GM18507 (cell line): ENCODE data around the gene GLIPR1.
"Not testable (repeated sequence)": the region's sequence is repeated elsewhere in the genome, so short reads cannot be mapped to it uniquely, and the experiment has no call there.

Source experiments
- DNase-seq: peaks from one replicate; pipeline ENCODE4 v3.0.0; 2011; ENCODE audit warnings: low read depth; ENCODE audit not compliant: insufficient read length; ENCODE audit errors: extremely low spot score
- FAIRE-seq: peaks from 2 replicates; lab custom pipeline; 2011; peaks lifted over from hg19 to GRCh38; lab: Jason Lieb, UNC

The GLIPR1 gene

GRCh38 chr12:75471902-75472890 is 8.4 kb upstream of the GLIPR1 start:
- DNase-seq: no peak

DNA sequence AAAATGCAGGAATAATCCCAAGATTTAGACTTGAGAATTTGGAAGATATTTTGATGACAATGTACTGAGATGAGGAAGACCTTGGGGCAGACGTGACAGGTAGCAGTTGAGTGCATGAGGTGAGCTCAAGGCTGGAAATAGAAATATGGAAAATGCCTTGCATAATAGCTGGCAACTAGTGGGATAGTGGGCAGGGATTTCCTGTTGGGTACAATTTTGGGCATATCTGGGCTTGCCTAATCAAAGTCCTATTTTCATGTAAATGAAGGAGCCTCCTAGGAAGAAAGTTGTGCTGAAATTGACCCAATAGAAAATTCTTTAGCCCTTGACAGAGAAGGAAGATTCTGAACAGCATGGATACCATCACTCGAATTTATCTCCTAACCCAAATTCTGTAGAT is 6.4 kb upstream of the GLIPR1 start:
- no peak for FAIRE-seq
- no peak for DNase-seq

More at GRCh38 chr12:75471902-75472890, 8.4 kb upstream of the GLIPR1 start:
- FAIRE-seq: peak; percentile 47

GRCh38 chr12:75476071-75476470 is 4.5 kb upstream of the GLIPR1 start:
- FAIRE-seq (no peak), DNase-seq (no peak)

DNA sequence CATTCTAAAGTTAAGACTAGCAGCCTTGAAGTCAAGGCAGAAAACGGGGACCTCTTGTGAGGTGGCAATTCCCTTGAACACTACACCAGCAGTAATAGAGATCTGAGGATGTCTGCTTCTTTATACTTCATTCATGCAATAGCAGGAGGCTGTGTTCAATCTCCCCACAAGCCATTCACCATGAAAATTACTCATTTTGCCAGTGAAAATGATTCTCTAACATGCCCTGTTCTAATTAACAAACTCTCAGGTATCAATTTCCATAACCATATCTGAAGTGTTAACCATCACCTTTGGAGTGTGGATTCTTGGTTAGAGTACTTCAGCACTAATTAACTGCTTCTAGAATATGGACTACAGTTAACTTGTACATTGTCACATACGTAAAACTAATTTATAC is 3.4 kb upstream of the GLIPR1 start:
- peak; percentile 59 for FAIRE-seq
- DNase-seq: no peak

- FAIRE-seq: peak; percentile 21
Measured at GRCh38 chr12:75478116-75478794, 2.3 kb upstream of the GLIPR1 start.

DNA sequence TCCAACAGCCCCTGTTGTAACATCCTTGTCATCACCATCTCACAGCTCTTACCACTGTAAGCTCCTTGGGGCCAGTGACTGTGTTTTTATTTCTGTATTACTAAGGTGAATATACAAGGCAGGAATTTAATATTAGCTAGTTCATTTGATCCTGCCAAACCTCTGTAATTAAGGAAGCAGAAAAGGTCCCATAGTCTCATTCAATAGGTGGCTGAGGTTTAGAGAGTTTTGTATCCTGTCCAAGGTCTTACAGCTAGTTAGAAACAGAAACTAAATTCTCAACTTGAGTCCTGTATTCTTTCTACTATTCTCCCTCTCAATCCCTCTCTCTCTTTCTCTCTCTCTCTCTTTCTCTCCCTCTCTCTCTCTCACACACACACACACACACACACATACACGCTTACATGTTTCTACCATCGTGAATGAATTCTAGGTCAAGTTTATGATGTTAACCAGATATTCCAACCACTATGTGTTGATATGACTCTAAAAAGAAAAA is 543 bp upstream of the GLIPR1 start:
- FAIRE-seq (no peak), DNase-seq (no peak)

More at GRCh38 chr12:75478116-75478794, 2.3 kb upstream of the GLIPR1 start:
- DNase-seq: no peak

GRCh38 chr12:75481013-75481705 is 604 bp downstream of the GLIPR1 start:
- FAIRE-seq (no peak), DNase-seq (no peak)

DNA sequence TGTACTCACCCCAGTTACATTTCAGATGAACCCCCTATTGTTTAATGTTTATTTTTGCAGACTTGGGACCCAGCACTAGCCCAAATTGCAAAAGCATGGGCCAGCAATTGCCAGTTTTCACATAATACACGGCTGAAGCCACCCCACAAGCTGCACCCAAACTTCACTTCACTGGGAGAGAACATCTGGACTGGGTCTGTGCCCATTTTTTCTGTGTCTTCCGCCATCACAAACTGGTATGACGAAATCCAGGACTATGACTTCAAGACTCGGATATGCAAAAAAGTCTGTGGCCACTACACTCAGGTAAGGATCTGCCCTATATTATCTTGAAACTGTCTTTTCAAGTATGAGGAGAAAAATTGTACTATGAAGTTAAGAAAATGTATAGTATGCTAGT is 1.2 kb downstream of the GLIPR1 start:
- FAIRE-seq: peak; percentile 39
- DNase-seq: no peak

GRCh38 chr12:75482646-75483045 is 2.1 kb downstream of the GLIPR1 start:
- peak; percentile 75 for FAIRE-seq
- no peak for DNase-seq

- no peak for DNase-seq
Measured at GRCh38 chr12:75483431-75483830, 2.9 kb downstream of the GLIPR1 start.

GRCh38 chr12:75484450-75484849 is 3.9 kb downstream of the GLIPR1 start:
- FAIRE-seq, DNase-seq: not testable (repeated sequence)

More at GRCh38 chr12:75483431-75483830, 2.9 kb downstream of the GLIPR1 start:
- no peak for FAIRE-seq

- FAIRE-seq: no peak
- DNase-seq: no peak
Measured at GRCh38 chr12:75487308-75487707, 6.8 kb downstream of the GLIPR1 start.

DNA sequence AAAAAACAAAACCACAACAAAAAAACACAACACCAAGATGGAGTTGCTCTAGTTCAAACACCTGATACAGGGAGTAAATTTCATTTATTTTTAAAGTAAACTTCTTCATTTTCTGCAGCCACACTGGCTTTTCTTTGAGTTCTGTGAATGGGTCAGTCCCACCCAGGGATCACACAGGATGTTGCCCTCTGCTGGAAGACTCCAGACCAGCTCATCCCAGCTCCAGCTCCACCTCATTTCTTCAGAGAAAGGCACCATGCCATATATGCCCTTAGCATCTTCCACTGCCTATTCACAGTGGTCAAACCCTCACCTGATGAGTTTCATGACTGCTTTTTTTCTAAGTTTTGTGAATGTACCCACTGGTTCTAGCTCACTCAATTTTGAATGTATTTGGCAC is 8.0 kb downstream of the GLIPR1 start:
- DNase-seq: no peak
- peak; percentile 15 for FAIRE-seq

DNA sequence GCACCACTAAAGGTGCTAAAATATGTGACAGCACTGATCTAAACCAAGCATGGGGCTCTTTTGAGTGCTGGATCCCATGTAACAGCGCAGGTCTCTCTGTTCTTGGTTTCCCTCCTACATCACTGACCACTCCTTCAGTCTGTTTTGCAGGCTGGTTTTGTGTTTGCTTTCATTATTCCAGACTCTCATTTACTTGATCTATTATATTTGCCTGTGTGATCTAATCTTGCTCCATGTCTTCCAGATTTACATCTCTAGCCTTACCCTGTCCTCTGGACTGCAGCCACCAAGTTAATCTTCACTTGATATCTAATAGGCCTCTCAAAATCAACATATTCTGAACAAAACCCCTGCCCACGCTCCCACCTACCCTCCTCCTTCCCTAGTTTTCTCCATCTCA is 8.6 kb downstream of the GLIPR1 start:
- FAIRE-seq (no peak), DNase-seq (no peak)

DNA sequence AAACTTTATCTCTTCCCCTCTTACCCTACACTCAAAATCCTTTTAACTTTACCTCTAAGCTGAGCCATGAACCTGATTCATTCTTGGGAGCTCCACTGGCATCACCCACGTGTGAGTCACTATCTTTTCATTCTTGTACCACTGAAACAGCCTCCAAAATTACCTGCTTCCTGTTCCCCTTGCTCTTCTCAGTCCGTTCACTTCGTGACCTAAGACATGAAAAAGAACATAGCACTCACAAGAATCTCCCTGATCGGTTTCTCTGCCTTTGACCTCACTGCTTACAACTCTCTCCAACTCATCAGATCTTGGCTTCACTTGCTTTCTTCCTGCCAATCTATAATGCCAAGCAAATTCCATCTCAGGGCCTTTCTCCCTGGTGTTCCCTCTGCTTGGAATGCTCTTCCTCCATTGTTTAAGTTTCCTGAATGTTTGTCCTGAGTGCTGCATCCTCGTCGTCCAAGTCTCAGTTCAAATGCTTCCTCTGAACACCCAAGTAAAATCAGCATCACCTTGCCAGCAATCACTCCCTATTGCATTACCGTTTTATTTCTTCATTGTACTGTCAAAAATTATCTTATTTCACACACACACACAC is 9.2 kb downstream of the GLIPR1 start:
- DNase-seq (no peak), FAIRE-seq (no peak)

DNA sequence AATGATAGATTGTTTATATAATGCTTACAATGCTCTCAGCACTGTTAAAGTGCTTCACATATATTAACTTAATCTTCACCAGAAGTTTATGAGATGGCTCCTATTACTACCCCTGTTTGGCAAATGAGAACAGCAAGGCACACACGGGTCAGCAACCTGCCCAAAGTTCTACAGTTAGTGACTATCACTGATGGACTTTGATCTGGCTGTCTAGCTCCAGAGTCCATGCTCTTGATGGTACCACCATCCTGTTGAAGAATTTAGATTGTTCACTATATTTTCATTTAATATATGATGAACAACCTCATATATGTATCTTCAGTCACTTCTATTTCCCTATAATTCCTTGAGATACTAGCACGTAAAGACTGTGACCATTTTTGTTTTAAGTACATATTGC is 10.6 kb downstream of the GLIPR1 start:
- DNase-seq (no peak), FAIRE-seq (no peak)

- no peak for DNase-seq
- FAIRE-seq: no peak
Measured at GRCh38 chr12:75503459-75503858, 22.9 kb downstream of the GLIPR1 start.

GRCh38 chr12:75503866-75504265 is 23.3 kb downstream of the GLIPR1 start:
- FAIRE-seq (no peak), DNase-seq (no peak)

DNA sequence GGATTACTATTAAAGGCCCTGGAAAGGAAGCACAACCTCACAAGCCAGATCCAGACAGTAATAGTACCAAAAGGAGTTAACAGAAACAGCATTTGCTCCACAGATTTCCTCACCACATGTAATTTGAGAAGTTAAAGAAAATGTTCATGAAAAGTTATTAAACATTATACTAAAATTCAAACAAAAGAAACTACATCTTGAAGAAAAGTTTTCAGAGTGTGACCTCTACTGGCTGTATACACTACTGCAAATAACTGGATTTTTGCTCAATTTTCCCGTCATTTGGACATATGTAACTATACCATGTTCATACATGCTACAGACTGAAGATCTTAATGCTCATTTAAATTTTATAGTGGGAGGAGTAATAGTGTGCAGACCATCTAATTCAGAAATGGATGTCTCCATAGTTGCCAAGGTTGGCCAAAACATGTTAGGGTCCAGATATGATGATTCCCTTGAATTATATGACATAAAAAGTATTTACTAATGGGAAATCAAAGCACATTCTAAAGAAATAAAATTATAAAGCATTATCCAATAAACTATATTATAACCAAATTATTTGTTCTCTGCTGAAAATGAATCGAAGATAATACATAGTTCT is 25.3 kb downstream of the GLIPR1 start:
- FAIRE-seq: peak; percentile 12
- no peak for DNase-seq
